Measurements from ENCODE around the gene PBX3. TPM values are rescaled to one million over a fixed set of nuclear protein-coding genes. Genes with fewer than 3 reads are reported as not detected.

PBX3 gene
- total and polyA plus RNA-seq, 9 of the 15 experiments (the other 6 are each of a cell fraction or from before 2014, with no cell fraction given) = 0.14 to 5.8 (median 0.92) TPM

GRCh38 chr9:125989090-125989501, 241.9 kb downstream of the PBX3 start:
- Histone ChIP-seq H3K27ac (ENCODE audit: extremely low read depth, low read depth, low read length) (no peak overlapping the region), H3K79me2 (ENCODE audit: control insufficient read depth, insufficient read depth, low read length) (no peaks in the 10 kb centered on the region), H3K4me3 (no peak overlapping the region), H3K36me3 (ENCODE audit: control insufficient read depth, insufficient read depth, low read length) (no peaks in the 10 kb centered on the region), H3K4me1 (replicated peaks in 1 of 2; ENCODE audit: control insufficient read depth in 2 of 2, insufficient read depth in 2 of 2, low read length in 2 of 2) (no peaks in the 10 kb centered on the region), H3K9me1 (ENCODE audit: control insufficient read depth, insufficient read depth, low read length) (no peaks in the 10 kb centered on the region), H4K20me1 (replicated peaks; ENCODE audit: control insufficient read depth, insufficient read depth, low read length) (0 out of 2 replicates have a peak, but pooled peaks cover 3% of the 10 kb centered on the region), H3K4me2 (ENCODE audit: insufficient read depth, low read length) (no peak overlapping the region), H3K9ac (ENCODE audit: insufficient read depth in 1 of 2, low read depth in 2 of 2, low read length in 2 of 2) (no peak overlapping the region), H2AFZ (ENCODE audit: low read depth, low read length) (no peak overlapping the region), H3K9me3 (replicated peaks; ENCODE audit: control insufficient read depth, insufficient read depth, low read depth, low read length) (no peaks in the 10 kb centered on the region), H3K27me3 (ENCODE audit: control insufficient read depth in 2 of 2, insufficient read depth in 2 of 2, low read length in 2 of 2) (peaks cover 0 to 50% of the 10 kb centered on the region in 2 experiments; a peak in 3 of 5 replicates)
- no TSS peak for BruUV-seq (replicated peaks)
- FAIRE-seq (no peak), ATAC-seq (no peak; the same call in 2 of the 3 replicates), DNase-seq (ENCODE audit: extremely low read depth in 1 of 4, low spot score in 3 of 4) (no peak)
- TF ChIP-seq FOXP4 (CRISPR knock-in tag; IDR thresholded peaks at IDR 0.05; ENCODE audit: borderline replicate concordance) (no peak), MBD2 (IDR thresholded peaks at IDR 0.05; ENCODE audit: borderline replicate concordance, low read depth) (no peak), ETS1 (conservative IDR thresholded peaks at IDR 0.05; ENCODE audit: control insufficient read depth, low read depth, low read length) (no peak), HIVEP1 (CRISPR knock-in tag; IDR thresholded peaks at IDR 0.05) (no peak), ZNF699 (CRISPR knock-in tag; IDR thresholded peaks at IDR 0.05; ENCODE audit: insufficient replicate concordance) (no peak)
- 0% methylated on average over 8 of the region's 8 CpGs for WGBS (ENCODE audit: insufficient coverage, low coverage, missing lambda C conversion rate)
- POLR2A ChIA-PET = no interaction called here
- in situ Hi-C loops (cut with MboI) (no loop called here), intact Hi-C loops (cut with micrococcal nuclease) (no loop called here)
- CTCF ChIA-PET (ENCODE audit: low intra/inter-chr PET ratio) = no interaction called here
